Measurements from ENCODE around the gene OLFM4.

DNA sequence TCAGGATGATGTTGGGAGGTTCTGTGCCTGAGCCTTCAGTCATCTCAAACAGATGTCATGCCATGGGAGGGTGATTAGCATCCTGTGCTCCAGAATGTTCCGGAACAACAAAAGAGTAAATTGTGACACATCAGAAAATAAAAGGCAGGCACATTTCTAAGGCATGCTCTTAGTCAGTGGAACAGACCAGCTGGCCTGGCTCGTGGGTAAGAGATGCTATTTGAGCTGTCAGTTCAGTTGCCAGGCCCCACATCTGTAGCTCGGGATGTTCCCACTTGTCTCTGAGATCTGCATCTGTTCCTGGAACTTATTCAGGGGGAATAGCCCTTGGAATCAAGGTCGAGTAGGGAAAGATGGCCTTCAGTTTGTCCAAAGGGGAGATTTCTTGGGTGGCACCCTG, 26.0 kb downstream of the OLFM4 start:
- TF ChIP-seq EP300 (IDR thresholded peaks at IDR 0.05; ENCODE audit: borderline replicate concordance) (no peak), YY1 (IDR thresholded peaks at IDR 0.05; ENCODE audit: low read depth) (no peak)

Measured in Ishikawa (cell line).